Measurements from ENCODE around the gene LRRC2.
A peak's percentile ranks its signal among the peaks of the same experiment; 100 is the strongest.

Gene LRRC2

GRCh38 chr3:46482632-46483350 lies 83.3 kb downstream of the LRRC2 start:
- Histone ChIP-seq H3K4me3 (ENCODE audit: low read depth in 1 of 2, low read length in 1 of 2) (no peak overlapping the region), H3K27ac (no peak overlapping the region), H3K36me3 (no peaks in the 10 kb centered on the region), H3K27me3 (no peaks in the 10 kb centered on the region), H3K4me1 (ENCODE audit: control insufficient read depth in 1 of 2, insufficient read depth in 1 of 2, low read depth in 1 of 2, low read length in 1 of 2) (peaks cover 69 to 70% of the 10 kb centered on the region in 2 experiments), H3K9me3 (no peaks in the 10 kb centered on the region)
- TF ChIP-seq CTCF (IDR thresholded peaks at IDR 0.05): no peak

- H3K9me3 ChIP-seq: no peaks in the 10 kb centered on the region
- H3K36me3 ChIP-seq: no peaks in the 10 kb centered on the region
- TF ChIP-seq CTCF (IDR thresholded peaks at IDR 0.05): no peak
- H3K4me1 ChIP-seq (ENCODE audit: control insufficient read depth in 1 of 2, insufficient read depth in 1 of 2, low read depth in 1 of 2, low read length in 1 of 2): peaks cover 70 to 72% of the 10 kb centered on the region in 2 experiments
- H3K27ac ChIP-seq: peak overlapping the region; percentile 76
- no peak overlapping the region for H3K4me3 ChIP-seq (ENCODE audit: low read depth in 1 of 2, low read length in 1 of 2)
- no peaks in the 10 kb centered on the region for H3K27me3 ChIP-seq
Measured at GRCh38 chr3:46481636-46482035, 84.5 kb downstream of the LRRC2 start.

GRCh38 chr3:46480491-46481195 lies 85.5 kb downstream of the LRRC2 start:
- Histone ChIP-seq H3K9me3 (no peaks in the 10 kb centered on the region), H3K27ac (peak overlapping the region; percentile 76), H3K27me3 (no peaks in the 10 kb centered on the region), H3K4me3 (ENCODE audit: low read depth in 1 of 2, low read length in 1 of 2) (no peak overlapping the region), H3K4me1 (ENCODE audit: control insufficient read depth in 1 of 2, insufficient read depth in 1 of 2, low read depth in 1 of 2, low read length in 1 of 2) (peaks cover 65 to 72% of the 10 kb centered on the region in 2 experiments), H3K36me3 (no peaks in the 10 kb centered on the region)
- TF ChIP-seq CTCF (IDR thresholded peaks at IDR 0.05): no peak

GRCh38 chr3:46479696-46480095 lies 86.4 kb downstream of the LRRC2 start:
- Histone ChIP-seq H3K36me3 (no peaks in the 10 kb centered on the region), H3K4me1 (ENCODE audit: control insufficient read depth in 1 of 2, insufficient read depth in 1 of 2, low read depth in 1 of 2, low read length in 1 of 2) (peaks cover 63 to 66% of the 10 kb centered on the region in 2 experiments), H3K27ac (peak overlapping the region; percentile 76), H3K27me3 (no peaks in the 10 kb centered on the region), H3K4me3 (ENCODE audit: low read depth in 1 of 2, low read length in 1 of 2) (no peak overlapping the region), H3K9me3 (no peaks in the 10 kb centered on the region)
- no peak for TF ChIP-seq CTCF (IDR thresholded peaks at IDR 0.05)

- H3K36me3 ChIP-seq: no peaks in the 10 kb centered on the region
- H3K4me3 ChIP-seq (ENCODE audit: low read depth in 1 of 2, low read length in 1 of 2): no peak overlapping the region
- no peaks in the 10 kb centered on the region for H3K9me3 ChIP-seq
- no peaks in the 10 kb centered on the region for H3K27me3 ChIP-seq
- no peak for TF ChIP-seq CTCF (IDR thresholded peaks at IDR 0.05)
- H3K4me1 ChIP-seq (ENCODE audit: control insufficient read depth in 1 of 2, insufficient read depth in 1 of 2, low read depth in 1 of 2, low read length in 1 of 2): peaks cover 63 to 64% of the 10 kb centered on the region in 2 experiments
- H3K27ac ChIP-seq: peak overlapping the region; percentile 76
Measured at GRCh38 chr3:46479021-46479420, 87.1 kb downstream of the LRRC2 start.
